Prostate gland (tissue), 2 donors: ENCODE results near the gene RMI2.

Experiments
- POLR2AphosphoS5 ChIP-seq: sonication (generic); formaldehyde crosslinking; IDR thresholded peaks from one replicate; pipeline ENCODE4 v1.6.1; 2017; ENCODE audit warnings: antibody characterized with exemption
- TF ChIP-seq, protein P1 (sequence below), 4 experiments: fragments of 200-600 bp in 2 of 4; fragments of 450-650 bp in 2 of 4; sonication (generic) in 2 of 4; IDR thresholded peaks; 1 replicate in 3 of 4; 2 replicates in 1 of 4; pipeline ENCODE4 v1.5.1; 2016 to 2019; ENCODE audit warnings: antibody characterized with exemption in 4 of 4, mild to moderate bottlenecking in 2 of 4, moderate library complexity in 2 of 4

- no peak for TF ChIP-seq POLR2AphosphoS5
- TF ChIP-seq, protein P1, sequence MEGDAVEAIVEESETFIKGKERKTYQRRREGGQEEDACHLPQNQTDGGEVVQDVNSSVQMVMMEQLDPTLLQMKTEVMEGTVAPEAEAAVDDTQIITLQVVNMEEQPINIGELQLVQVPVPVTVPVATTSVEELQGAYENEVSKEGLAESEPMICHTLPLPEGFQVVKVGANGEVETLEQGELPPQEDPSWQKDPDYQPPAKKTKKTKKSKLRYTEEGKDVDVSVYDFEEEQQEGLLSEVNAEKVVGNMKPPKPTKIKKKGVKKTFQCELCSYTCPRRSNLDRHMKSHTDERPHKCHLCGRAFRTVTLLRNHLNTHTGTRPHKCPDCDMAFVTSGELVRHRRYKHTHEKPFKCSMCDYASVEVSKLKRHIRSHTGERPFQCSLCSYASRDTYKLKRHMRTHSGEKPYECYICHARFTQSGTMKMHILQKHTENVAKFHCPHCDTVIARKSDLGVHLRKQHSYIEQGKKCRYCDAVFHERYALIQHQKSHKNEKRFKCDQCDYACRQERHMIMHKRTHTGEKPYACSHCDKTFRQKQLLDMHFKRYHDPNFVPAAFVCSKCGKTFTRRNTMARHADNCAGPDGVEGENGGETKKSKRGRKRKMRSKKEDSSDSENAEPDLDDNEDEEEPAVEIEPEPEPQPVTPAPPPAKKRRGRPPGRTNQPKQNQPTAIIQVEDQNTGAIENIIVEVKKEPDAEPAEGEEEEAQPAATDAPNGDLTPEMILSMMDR (IDR thresholded peaks at IDR 0.05): no peak
Measured at GRCh38 chr16:11393861-11394592, 48.8 kb downstream of the RMI2 start.
